HCT116 (cell line): Measurements from ENCODE around the gene IGF2. TPM values are rescaled to one million over a fixed set of nuclear protein-coding genes. Genes with fewer than 3 reads are reported as not detected.

Experiments
- ATAC-seq: fragments of 200-7000 bp; cut with Tn5 transposase; 2 replicates; pipeline ENCODE4 v1.9.1; 2020; ENCODE audit warnings: mild to moderate bottlenecking, moderate library complexity
- BruUV-seq: library from RNA; stranded (reverse); fragments of 400-500 nt; replicated peaks from 2 replicates; lab custom pipeline; 2021; lab: Mats Ljungman, UMichigan
- CTCF ChIA-PET: fragments of 300-600 bp; sonication (Branson Sonifier 250); formaldehyde crosslinking; loops from one replicate; lab custom pipeline; 2021; ENCODE audit warnings: antibody characterized with exemption; lab: Charles Lee
- POLR2A ChIA-PET: fragments of 300-600, 350-600 bp; sonication (Branson Sonifier 250); formaldehyde crosslinking; loops from one replicate; lab custom pipeline; 2021; ENCODE audit warnings: antibody characterized with exemption; lab: Charles Lee
- RAD21 ChIA-PET, 2 experiments: fragments of 300-600 bp; sonication (Branson Sonifier 250); formaldehyde crosslinking; loops; one replicate each; lab custom pipeline; 2023; ENCODE audit warnings: low total read pairs in 2 of 2; ENCODE audit not compliant: uncharacterized antibody in 2 of 2, unreplicated experiment in 2 of 2, low non-redundant PET in 1 of 2; lab: Charles Lee
- DNase-seq: peaks from one replicate; pipeline ENCODE4 v3.0.0-alpha.2; 2010; ENCODE audit warnings: low read depth, low spot score
- H2AFZ ChIP-seq: fragments of 200-600 bp; shearing (Covaris generic), sonication (generic); 2 replicates; pipeline ENCODE4 v1.6.1; 2017; ENCODE audit warnings: low read depth, mixed run types, mixed read lengths, antibody characterized with exemption, low read length; ENCODE audit not compliant: poor library complexity, severe bottlenecking
- H3K27ac ChIP-seq: 2 replicates; pipeline ENCODE4 v1.5.1; 2012; ENCODE audit warnings: low read depth, low read length
- H3K27me3 ChIP-seq: fragments of 200-600 bp; sonication (generic); 2 replicates; pipeline ENCODE4 v1.6.1; 2016; ENCODE audit warnings: mixed run types, low read length, mixed read lengths; ENCODE audit not compliant: insufficient read depth
- H3K36me3 ChIP-seq, 2 experiments: fragments of 200-500 bp in 1 of 2; fragments of 200-600 bp in 1 of 2; sonication (Bioruptor generic) in 1 of 2; sonication (generic) in 1 of 2; 2 replicates each; pipeline versions ENCODE4 v1.5.1 to v1.6.1; 2014 to 2016; ENCODE audit warnings: low read length in 2 of 2, inconsistent platforms in 1 of 2, mixed read lengths in 1 of 2, mixed run types in 1 of 2; ENCODE audit not compliant: insufficient read depth in 2 of 2, control insufficient read depth in 1 of 2
- H3K4me1 ChIP-seq, 2 experiments: fragments of 200-600 bp in 1 of 2; sonication (generic) in 1 of 2; 2 replicates each; pipeline versions ENCODE4 v1.5.1 to v1.6.1; 2012 to 2017; ENCODE audit warnings: low read length in 2 of 2, inconsistent platforms in 1 of 2, mild to moderate bottlenecking in 1 of 2, mixed read lengths in 1 of 2, mixed run types in 1 of 2, moderate library complexity in 1 of 2; ENCODE audit not compliant: insufficient read depth in 2 of 2, control insufficient read depth in 1 of 2
- H3K4me2 ChIP-seq: fragments of 200-600 bp; sonication (generic); 2 replicates; pipeline ENCODE4 v1.6.1; 2017; ENCODE audit warnings: mixed run types, low read length, mixed read lengths
- H3K4me3 ChIP-seq, 2 experiments: fragments of 200-600 bp in 1 of 2; sonication (generic) in 1 of 2; replicated peaks in 1 of 2; 2 replicates each; pipeline ENCODE4 v1.5.1; 2011 to 2016; ENCODE audit warnings: low read length in 2 of 2, control low read depth in 1 of 2, low read depth in 1 of 2, mild to moderate bottlenecking in 1 of 2, mixed read lengths in 1 of 2, mixed run types in 1 of 2
- H3K79me2 ChIP-seq: fragments of 200-600 bp; sonication (generic); 2 replicates; pipeline ENCODE4 v1.6.1; 2017; ENCODE audit warnings: mild to moderate bottlenecking, mixed run types, low read length, moderate library complexity, mixed read lengths; ENCODE audit not compliant: insufficient read depth
- H3K9ac ChIP-seq: fragments of 200-600 bp; sonication (generic); 2 replicates; pipeline ENCODE4 v1.6.1; 2016; ENCODE audit warnings: low read length, mixed read lengths
- H3K9me2 ChIP-seq: fragments of 200-600 bp; sonication (generic), shearing (Covaris generic); 2 replicates; pipeline ENCODE4 v1.6.1; 2017; ENCODE audit warnings: mixed run types, mild to moderate bottlenecking, moderate library complexity; ENCODE audit not compliant: insufficient read depth
- H3K9me3 ChIP-seq, 2 experiments: fragments of 200-500 bp in 1 of 2; fragments of 200-600 bp in 1 of 2; sonication (Bioruptor generic) in 1 of 2; sonication (generic) in 1 of 2; 2 replicates each; pipeline ENCODE4 v1.6.1; 2014 to 2017; ENCODE audit warnings: low read length in 2 of 2, mixed read lengths in 2 of 2, inconsistent platforms in 1 of 2, low read depth in 1 of 2, mild to moderate bottlenecking in 1 of 2, mixed run types in 1 of 2, moderate library complexity in 1 of 2; ENCODE audit not compliant: control insufficient read depth in 1 of 2, insufficient read depth in 1 of 2
- H4K20me1 ChIP-seq: fragments of 200-600 bp; sonication (generic), shearing (Covaris generic); 2 replicates; pipeline ENCODE4 v1.6.1; 2017; ENCODE audit warnings: mixed run types, mild to moderate bottlenecking, moderate library complexity; ENCODE audit not compliant: insufficient read depth
- EGR1 ChIP-seq: IDR thresholded peaks from 2 replicates; pipeline ENCODE4 v1.6.1; 2012; ENCODE audit warnings: low read depth
- EZH2phosphoT487 ChIP-seq: fragments of 200-600 bp; IDR thresholded peaks from 2 replicates; pipeline ENCODE4 v1.6.1; 2018; ENCODE audit warnings: antibody characterized with exemption, borderline replicate concordance
- POLR2AphosphoS5 ChIP-seq: IDR thresholded peaks from 2 replicates; pipeline ENCODE4 v1.6.1; 2011; ENCODE audit warnings: mild to moderate bottlenecking, low read depth, low read length, moderate library complexity
- SRF ChIP-seq: IDR thresholded peaks from 2 replicates; pipeline ENCODE4 v1.6.1; 2012; ENCODE audit warnings: low read depth
- TCF7L2 ChIP-seq: IDR thresholded peaks from 2 replicates; pipeline ENCODE4 v1.7.0; 2011; ENCODE audit warnings: borderline replicate concordance, inconsistent platforms; ENCODE audit not compliant: insufficient read depth, insufficient read length; ENCODE audit errors: extremely low read depth
- intact Hi-C: fragments of 100-400 bp; cut with micrococcal nuclease; formaldehyde crosslinking; loops from 2 replicates; pipeline ENCODE4 v1.10.0; 2022
- total RNA-seq: library from RNA; stranded (reverse); gene quantifications from one replicate; pipeline ENCODE4 v1.2.1, GENCODE V29; 2021; ENCODE audit not compliant: unreplicated experiment
- TF ChIP-seq, protein P1 (sequence below): IDR thresholded peaks from 2 replicates; pipeline ENCODE4 v1.6.1; 2012
- TF ChIP-seq, protein P2 (sequence below): IDR thresholded peaks from 2 replicates; pipeline ENCODE4 v1.6.1; 2012; ENCODE audit warnings: low read depth

The IGF2 gene
- total RNA-seq, 1 experiment from 2014 or later, result 17.9 TPM

DNA sequence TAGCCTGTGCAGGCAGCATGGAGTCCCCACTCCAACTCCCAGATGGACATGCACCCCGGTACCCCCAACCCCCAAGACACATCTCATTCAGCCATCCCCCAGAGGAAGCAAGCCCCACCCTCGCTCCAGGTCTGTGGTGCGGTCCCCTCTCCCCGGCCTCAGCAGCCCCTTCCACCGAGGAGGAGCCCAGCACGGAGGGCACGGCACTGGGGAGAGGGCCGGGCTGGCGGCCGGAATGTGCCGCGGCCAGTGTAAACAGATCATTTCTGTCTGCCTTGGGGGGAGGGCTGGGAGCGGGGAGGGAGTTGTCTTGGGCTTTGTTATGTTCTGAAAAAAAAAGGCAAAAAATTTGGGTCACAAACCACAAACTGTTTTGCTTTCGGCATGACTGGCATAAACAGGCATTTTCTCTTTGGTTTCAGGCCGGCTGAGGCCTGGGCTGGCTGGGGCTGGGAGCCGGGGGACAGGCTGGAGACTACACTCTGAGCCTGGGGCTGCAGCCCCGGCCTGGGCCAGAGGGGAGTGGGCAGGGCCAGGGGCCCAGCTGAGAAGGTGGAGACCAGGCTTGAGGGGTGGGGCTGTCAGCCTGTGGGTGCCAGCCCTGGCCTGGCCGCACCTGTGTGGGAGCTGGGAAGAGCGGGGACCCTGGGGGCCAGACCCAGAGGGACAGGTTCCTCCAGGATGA, 16.8 kb downstream of the IGF2 start:
- Histone ChIP-seq H4K20me1 (no peaks in the 10 kb centered on the region), H2AFZ (no peak overlapping the region), H3K79me2 (no peaks in the 10 kb centered on the region), H3K9me2 (no peaks in the 10 kb centered on the region), H3K36me3 (no peaks in the 10 kb centered on the region), H3K27me3 (no peaks in the 10 kb centered on the region), H3K9ac (no peak overlapping the region), H3K4me1 (no peaks in the 10 kb centered on the region), H3K4me2 (no peak overlapping the region), H3K4me3 (no peak overlapping the region), H3K27ac (no peak overlapping the region), H3K9me3 (0 out of 4 replicates have a peak, but pooled peaks cover 0 to 2% of the 10 kb centered on the region in 2 experiments)
- no TSS peak for BruUV-seq
- POLR2A ChIA-PET, result no interaction called here
- ATAC-seq (no peak), DNase-seq (no peak)
- CTCF ChIA-PET, result no interaction called here
- intact Hi-C loops, result no loop called here
- RAD21 ChIA-PET, result no interaction called here
- TF ChIP-seq, protein P1, sequence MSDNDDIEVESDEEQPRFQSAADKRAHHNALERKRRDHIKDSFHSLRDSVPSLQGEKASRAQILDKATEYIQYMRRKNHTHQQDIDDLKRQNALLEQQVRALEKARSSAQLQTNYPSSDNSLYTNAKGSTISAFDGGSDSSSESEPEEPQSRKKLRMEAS, result no peak
- TF ChIP-seq POLR2AphosphoS5 (no peak), EZH2phosphoT487 (no peak), SRF (no peak), EGR1 (no peak), TCF7L2 (no peak)
- TF ChIP-seq, protein P2, sequence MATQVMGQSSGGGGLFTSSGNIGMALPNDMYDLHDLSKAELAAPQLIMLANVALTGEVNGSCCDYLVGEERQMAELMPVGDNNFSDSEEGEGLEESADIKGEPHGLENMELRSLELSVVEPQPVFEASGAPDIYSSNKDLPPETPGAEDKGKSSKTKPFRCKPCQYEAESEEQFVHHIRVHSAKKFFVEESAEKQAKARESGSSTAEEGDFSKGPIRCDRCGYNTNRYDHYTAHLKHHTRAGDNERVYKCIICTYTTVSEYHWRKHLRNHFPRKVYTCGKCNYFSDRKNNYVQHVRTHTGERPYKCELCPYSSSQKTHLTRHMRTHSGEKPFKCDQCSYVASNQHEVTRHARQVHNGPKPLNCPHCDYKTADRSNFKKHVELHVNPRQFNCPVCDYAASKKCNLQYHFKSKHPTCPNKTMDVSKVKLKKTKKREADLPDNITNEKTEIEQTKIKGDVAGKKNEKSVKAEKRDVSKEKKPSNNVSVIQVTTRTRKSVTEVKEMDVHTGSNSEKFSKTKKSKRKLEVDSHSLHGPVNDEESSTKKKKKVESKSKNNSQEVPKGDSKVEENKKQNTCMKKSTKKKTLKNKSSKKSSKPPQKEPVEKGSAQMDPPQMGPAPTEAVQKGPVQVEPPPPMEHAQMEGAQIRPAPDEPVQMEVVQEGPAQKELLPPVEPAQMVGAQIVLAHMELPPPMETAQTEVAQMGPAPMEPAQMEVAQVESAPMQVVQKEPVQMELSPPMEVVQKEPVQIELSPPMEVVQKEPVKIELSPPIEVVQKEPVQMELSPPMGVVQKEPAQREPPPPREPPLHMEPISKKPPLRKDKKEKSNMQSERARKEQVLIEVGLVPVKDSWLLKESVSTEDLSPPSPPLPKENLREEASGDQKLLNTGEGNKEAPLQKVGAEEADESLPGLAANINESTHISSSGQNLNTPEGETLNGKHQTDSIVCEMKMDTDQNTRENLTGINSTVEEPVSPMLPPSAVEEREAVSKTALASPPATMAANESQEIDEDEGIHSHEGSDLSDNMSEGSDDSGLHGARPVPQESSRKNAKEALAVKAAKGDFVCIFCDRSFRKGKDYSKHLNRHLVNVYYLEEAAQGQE, result no peak
